Measurements from ENCODE around the gene AGFG1. TPM values are rescaled to one million over a fixed set of nuclear protein-coding genes. Genes with fewer than 3 reads are reported as not detected.
A peak's percentile ranks its signal among the peaks of the same experiment; 100 is the strongest.

Gene AGFG1
- total RNA-seq, 1 donor from 2014 or later, result 57.8 TPM

DNA sequence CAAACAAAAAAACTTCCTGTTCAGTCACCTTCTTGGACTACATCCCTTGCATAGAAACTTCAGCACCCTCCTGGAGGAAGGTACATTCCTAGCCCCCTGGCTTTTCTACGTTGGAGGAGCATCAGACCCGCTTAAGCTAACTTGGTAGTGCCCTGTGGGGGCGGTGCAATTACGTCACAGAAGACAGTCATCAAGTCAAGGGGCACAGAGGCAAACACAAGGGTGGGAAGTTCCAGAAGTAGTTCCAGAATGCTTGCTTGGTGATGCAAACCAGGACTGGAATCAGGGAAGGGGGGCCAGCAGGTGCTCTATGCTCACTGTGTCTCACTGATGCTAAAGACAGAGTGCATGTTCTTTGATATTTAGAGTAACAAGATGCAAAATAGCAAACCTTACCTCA is 15.2 kb upstream of the AGFG1 start:
- ATAC-seq, result no peak

DNA sequence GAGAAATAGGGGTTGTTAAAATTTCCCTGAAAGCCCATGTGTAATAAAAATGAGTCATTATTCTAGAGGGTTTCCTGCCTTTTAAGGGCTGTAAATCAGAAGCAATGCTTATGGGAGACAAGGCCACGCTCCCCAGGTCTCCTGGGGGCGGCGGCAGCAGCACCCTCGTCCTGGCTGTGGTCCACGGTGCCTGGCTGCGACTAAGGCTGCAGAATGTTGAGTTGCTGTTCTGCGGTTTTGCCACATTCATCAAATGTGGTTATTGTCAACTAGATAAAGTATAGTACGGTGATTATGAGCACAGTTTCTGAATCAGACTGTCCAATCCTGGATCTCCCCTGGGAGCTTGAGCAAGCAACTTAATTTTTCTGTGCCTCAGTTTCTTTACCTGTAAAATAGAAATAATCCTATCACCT is 11.9 kb upstream of the AGFG1 start:
- no peak for ATAC-seq
- DNase-seq (ENCODE audit: missing footprints), result no peak
- intact Hi-C loops (cut with DNase I), result no loop called here

More for the DNA sequence above, 15.2 kb upstream of the AGFG1 start:
- DNase-seq (ENCODE audit: missing footprints), result no peak
- intact Hi-C loops (cut with DNase I), result no loop called here

DNA sequence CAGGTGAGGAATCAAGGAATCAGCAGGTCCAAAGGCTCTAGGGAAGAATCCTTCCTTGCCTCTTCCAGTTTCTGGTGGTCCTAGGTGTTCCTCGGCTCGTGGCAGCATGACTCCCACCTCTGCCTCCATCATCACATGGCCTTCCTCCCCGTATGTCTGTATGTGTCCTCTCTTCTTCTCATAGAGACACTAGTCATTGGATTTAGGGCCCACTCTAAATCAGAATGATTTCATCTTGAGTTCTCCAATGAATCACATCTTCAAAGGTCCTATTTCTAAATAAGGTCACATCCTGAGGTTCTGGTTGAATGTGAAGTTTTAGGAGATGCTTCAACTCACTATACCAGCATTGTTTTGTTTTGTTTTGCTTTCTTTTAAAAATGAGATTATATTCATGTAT is 11.1 kb upstream of the AGFG1 start:
- DNase-seq (ENCODE audit: missing footprints) (no peak), ATAC-seq (no peak)
- intact Hi-C loops (cut with DNase I), result no loop called here

DNA sequence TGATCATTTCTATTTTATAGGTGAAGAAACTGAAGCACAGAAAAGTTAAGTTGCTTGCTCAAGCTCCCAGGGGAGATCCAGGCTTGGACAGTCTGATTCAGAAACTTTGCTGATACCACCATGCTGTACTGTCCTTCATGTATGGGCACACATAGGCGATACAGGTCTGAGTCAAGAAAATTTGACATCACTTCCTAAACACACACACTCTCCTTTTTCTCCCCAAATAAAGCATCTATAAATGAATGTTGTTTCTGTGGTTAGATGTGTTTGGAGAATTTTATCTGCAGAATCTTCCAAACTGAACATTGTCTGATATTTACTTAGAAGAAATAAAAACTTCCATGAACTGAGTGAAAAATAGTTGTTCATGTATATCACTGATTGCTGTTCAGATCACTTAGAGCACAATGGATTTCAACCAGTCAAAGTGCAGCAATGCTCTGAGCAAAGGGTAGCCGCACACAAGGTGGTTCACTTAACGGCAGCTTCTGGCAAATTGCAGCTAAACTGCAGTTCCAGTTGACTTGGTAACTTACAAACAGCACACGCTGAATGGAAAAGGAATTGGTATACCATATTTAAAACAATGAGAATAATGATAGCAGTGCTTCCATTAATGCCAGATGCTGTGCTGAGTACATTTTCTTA is 10.0 kb upstream of the AGFG1 start:
- no peak for DNase-seq (ENCODE audit: missing footprints)
- no peak for ATAC-seq
- intact Hi-C loops (cut with DNase I), result no loop called here

DNA sequence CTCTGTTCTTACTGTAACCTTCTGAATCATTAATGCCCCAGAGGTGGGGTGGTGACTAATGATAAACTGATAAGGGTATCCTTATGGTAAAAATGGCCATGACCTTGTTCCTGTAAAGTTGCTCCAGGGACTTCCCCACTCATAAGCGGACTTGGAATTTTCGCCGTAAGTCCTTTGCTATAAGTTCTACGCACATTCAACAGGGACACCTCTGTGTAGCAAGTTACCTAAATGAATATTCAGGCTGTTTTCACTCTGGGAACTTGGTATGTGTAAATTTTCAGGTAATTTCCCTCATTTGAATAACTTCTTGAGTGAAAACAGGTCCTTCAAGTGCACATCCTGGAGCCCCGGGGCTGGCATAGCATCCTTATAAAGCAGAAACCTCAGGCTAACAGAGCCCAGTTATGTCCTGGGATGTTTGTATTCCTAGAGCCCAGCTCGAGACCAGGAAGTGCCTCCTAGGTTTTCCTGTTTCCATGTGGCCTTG is 9.4 kb upstream of the AGFG1 start:
- ATAC-seq, result no peak
- intact Hi-C loops (cut with DNase I), result no loop called here
- no peak for DNase-seq (ENCODE audit: missing footprints)

DNA sequence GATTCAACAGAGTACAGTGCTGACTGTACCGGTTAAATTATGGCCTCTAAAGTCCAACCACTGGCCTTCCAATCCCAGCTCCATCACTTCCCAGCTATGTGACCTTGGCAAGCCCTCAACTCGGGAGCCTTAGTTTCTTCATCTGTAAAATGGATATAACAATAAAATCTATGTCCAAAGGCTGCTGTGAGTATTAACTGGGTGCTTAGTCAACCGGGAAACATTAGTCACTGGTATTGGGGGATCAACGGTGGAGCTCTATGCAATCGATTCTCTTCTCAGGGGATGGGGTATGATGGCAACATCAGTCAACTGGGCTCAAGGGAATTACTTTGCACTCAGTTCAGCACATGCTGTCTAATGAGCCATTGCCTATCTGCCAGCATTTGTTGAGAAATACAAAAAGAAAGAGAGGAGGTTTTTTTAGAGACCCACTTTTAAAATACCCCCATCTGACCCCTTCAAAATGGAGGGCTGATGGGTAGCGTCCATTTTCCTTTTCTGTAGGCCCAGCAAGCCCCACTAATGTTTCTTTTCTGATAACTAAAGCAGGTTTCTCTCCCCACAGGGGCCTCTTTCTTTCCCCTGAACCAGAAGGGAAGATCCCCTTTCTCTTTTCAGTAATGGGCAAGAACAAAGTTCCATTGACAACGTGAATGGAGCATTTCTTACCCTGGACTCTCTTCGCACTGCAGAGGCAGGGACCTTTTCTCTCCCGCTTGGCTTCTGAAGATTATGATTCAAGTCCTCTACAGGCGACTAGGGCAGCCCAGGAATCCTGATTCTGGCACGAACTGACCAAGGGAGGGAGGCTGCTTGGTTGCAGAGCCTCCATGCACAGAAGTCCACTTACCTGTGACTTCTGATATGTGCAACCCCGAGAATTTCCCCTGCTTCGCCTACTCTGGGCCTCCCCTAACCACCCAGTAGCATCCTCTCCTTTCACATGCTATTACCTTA is 8.7 kb upstream of the AGFG1 start:
- ATAC-seq, result no peak
- intact Hi-C loops (cut with DNase I), result no loop called here
- DNase-seq (ENCODE audit: missing footprints), result no peak

DNA sequence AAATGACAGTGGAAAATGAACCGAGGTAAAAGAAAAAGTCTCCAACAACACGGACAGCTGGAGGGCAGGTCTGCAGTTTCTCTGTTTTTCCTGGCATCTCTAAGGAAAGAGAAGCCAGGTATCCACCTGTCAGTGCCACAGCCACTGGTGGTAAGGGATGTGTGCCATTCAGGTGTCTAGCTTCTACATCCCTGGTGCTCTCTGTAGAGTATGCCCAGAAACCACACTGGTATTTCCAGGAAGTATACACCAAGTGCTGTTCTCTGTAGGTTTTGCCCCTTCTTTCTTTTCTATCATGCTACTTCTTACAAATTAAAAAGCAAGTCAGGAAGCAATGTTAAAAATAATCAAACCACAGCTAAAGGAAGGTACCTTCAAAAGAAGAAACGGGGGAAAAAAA is 7.6 kb upstream of the AGFG1 start:
- ATAC-seq, result no peak
- intact Hi-C loops (cut with DNase I), result no loop called here
- no peak for DNase-seq (ENCODE audit: missing footprints)

DNA sequence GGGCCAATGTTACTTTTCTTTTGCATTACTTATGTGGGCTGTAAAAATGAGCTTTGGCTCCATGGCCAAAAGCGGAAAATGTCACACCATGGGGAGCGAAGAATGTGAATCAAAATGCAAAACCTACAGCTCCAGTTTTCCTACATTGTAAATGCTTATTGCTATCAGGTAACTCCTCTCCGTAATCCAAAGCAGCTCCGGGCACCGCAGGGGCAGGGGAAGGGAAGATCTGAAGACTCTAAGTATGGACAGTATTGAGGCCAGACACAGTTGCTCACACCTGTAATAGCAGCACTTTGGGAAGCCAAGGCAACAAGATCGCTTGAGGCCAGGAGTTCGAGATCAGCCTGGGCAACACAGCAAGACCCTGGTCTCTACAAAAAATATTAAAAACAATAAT is 7.1 kb upstream of the AGFG1 start:
- no peak for ATAC-seq
- intact Hi-C loops (cut with DNase I), result no loop called here
- DNase-seq (ENCODE audit: missing footprints), result no peak

DNA sequence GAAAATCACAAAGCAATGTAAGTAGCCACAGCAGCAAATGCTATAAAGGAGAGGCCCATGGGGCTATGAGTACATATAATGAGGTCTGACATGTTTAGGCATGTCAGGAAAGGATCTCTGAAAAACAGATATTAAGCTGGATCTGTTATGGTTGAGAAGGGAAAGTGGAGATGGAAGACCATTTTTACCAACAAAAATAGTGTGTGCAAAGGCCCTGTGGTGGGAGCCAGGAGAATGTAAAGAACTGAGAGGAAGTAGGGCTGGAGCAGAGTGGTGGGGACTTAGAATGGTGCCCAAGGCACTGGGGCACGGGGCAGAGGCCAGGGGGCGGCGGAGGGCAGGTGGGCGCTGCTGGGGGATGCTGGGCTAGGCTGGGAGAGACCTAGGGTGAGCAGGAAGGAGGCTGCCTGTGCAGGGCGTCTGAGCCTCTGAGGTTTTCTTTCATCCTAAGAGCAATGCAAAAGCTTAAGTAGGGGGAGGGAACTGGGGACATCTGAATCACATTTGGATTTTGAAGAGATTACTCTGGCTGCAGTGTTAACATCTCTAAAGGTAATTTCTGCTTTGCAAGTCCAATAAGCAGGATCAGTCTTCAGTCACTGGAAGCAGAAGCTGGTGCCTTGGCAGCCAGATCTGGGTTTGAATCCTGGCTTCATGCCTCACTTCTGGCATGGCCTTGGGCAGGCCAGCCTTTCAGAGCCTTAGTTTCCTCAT is 4.9 kb upstream of the AGFG1 start:
- no peak for ATAC-seq
- DNase-seq (ENCODE audit: missing footprints), result no peak
- intact Hi-C loops (cut with DNase I), result no loop called here

DNA sequence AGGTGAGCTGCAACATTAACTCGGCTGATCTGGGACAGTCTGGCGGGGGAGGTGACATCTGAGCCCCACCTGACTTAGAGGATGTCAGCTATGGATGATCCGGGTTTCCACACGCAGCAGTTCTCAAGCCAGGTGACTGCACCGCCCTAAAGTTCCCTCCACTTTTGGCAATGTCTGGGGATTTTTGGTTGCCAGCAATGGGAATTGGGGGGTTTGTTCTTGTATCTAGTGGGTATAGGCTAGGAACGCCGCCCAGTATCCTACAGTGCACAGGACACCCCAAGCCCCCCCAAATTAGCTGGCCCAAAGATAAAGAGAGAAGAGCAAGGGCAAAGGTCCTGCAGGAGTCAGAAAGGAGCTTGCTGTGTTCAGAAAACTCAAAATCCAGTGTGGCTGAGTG is 544 bp upstream of the AGFG1 start:
- intact Hi-C loops (cut with DNase I), result loop anchor here (2.0 to 5.0 kb wide), 2 partner anchors 65 to 296 kb away; no protein-coding TSS in a partner anchor

DNA sequence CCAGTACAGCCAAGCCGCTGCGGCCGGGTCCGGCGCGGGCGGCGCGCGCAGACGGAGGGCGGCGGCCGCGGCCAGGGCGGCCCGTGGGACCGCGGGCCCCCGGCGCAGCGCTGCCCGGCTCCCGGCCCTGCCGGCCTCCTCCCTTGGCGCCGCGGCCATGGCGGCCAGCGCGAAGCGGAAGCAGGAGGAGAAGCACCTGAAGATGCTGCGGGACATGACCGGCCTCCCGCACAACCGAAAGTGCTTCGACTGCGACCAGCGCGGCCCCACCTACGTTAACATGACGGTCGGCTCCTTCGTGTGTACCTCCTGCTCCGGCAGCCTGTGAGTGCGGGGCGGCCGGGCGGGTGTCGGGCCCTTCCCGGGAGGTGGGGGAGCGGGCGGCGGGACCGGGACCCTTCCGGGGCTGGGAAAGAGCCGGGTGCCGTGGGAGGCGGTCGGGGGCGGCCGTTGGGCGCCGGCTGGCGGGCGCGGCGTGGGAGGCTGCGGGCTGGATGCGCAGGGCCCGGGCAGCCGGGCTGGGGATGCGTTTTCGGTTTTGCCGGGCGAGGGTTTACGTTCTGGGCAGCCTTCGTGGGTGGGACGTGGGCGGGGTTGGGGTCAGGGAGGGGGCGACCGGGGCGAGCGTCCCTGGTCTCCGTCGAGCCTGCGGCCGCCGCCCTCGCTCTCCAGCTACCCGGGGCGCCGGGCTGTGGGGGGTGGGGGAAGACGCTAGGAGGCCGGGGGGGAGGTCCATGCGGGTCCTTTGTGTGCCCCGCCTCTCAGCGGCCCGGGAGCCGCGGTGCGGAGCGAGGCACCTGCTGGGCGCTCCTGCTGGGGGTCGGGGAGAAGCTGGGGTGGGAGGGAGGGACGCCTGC is 537 bp downstream of the AGFG1 start:
- ATAC-seq (peak; percentile 69), DNase-seq (ENCODE audit: missing footprints) (peak; percentile 82)
- intact Hi-C loops (cut with DNase I), result loop anchor here (5.0 kb wide), 1 partner anchor 295 kb away; no protein-coding TSS in a partner anchor

More for the DNA sequence above, 544 bp upstream of the AGFG1 start:
- DNase-seq (ENCODE audit: missing footprints) (no peak), ATAC-seq (no peak)

DNA sequence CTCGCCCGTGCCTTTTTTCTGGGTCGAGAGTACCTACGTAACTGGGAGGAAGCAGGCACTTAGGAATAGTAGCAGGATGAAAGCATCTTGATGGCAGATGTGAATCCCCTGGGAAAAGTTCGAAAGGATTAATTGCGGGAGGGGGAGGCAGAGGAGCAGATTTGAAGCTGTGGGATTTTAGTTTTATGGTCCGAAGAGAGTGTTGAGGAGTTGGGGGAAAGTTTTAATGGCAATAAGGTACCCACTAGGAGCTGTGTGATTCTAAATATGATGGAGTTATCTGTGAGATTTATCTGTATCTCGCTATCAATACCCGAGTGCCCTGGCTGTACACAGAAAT is 1.1 kb downstream of the AGFG1 start:
- intact Hi-C loops (cut with DNase I), result loop anchor here (5.0 kb wide), 1 partner anchor 294 kb away; no protein-coding TSS in a partner anchor
- no peak for ATAC-seq
- DNase-seq (ENCODE audit: missing footprints), result no peak

DNA sequence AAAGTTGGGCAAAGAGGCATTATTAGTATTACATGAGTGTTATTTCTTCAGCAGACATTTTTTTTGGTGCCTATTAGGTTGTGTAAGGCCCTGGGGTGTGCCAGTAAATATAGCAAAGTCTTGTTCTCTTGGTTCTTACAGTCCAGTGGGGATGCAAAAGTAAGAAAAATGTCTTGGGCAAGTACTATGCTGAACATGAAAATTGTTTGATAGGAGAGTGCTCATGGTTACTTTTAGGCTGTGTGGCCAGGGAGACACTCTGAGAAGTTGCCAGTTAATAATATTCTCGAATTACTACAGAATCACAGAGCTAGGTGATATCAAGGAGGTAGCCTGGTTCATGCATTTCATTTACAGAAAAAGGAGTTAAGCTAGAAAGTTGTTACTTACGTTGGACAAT is 1.9 kb downstream of the AGFG1 start:
- DNase-seq (ENCODE audit: missing footprints) (no peak), ATAC-seq (no peak)
- intact Hi-C loops (cut with DNase I), result loop anchor here (5.0 kb wide), 1 partner anchor 293 kb away; no protein-coding TSS in a partner anchor

DNA sequence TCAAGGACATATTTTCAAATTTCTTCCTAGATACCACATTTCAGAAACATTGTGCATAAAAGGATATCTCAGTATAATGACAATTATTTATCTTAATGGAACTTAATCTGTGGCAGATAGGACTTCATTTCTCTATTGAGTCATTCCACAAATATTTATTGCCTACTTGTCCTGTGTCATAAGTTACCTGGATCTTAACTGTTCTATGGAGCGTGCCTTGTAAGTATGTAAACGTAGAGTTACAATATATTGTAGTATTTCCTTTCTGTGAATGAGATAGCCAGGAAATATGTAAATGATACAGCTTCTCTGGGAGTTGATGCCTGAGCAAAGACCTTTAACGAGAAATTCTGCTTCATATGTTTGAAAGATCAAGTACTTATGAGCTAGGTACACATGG is 2.5 kb downstream of the AGFG1 start:
- intact Hi-C loops (cut with DNase I), result loop anchor here (5.0 kb wide), 1 partner anchor 293 kb away; no protein-coding TSS in a partner anchor
- ATAC-seq (no peak), DNase-seq (ENCODE audit: missing footprints) (no peak)

DNA sequence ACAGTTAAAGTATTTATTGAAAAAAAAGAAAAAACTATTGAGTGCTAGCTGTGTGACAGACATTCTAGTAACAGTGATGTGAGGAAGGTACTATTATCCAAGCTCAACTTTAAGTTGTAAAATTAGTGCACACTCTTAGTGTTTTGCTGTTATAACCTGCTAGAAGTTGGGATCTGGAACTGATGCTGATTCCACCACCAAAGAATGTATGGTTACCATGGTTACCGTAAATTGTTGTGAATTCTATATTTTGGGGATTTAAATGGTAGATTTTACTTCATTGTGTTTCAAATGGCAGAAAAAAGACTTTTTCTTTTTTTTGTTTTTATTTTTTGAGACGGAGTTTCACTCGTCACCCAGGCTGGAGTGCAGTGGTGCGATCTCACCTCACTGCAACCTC is 5.3 kb downstream of the AGFG1 start:
- DNase-seq (ENCODE audit: missing footprints), result no peak
- intact Hi-C loops (cut with DNase I), result loop anchor here (5.0 kb wide), 1 partner anchor 35 kb away; no protein-coding TSS in a partner anchor
- ATAC-seq, result no peak

DNA sequence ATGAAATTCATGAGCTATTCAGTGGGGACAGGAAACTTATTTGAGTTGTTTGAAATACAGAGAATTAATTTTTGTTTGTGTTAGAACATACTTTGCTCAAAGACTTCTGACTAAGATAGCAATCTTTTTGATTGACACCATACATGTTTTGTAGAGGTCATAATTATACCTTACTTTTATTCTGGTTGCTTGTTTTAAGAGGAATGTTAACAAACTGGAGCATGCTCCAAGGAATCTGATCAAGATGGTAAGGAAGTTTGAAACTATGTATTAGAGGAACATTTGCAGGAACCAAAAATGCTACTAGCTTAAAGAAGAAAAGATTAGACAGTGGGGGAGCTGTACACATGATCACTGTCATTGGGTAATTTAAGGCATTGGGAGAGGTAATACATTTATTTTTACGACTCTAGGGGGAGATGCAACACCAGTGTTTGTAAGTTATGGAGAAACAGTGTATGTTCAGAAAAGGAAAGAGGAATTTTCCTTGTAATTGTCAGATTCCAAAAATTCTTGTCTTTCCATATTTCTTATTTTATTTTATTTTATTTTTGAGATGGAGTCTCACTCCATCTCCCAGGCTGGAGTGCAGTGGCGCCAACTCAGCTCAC is 8.0 kb downstream of the AGFG1 start:
- no peak for DNase-seq (ENCODE audit: missing footprints)
- intact Hi-C loops (cut with DNase I), result loop anchor here (5.0 kb wide), 1 partner anchor 32 kb away; no protein-coding TSS in a partner anchor
- ATAC-seq, result peak; percentile 65

DNA sequence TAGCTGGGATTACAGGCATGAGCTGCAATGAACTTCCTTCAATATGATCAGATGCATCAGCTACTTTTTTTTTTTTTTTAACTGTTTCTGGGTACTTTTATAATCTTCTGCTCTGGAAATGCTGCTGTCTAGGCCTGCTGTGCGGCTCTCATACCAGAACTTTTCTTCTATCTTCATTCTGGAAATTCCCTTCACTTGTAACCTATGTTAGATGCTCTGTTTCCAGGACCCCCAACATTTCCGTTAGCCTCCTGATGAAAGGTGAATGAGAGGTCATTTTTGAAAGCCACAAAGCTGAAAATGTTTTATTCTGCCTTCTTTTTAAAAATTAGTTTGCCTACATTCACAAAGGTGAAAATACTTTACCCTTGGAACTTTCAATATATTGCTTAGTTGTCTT is 8.6 kb downstream of the AGFG1 start:
- ATAC-seq (no peak), DNase-seq (ENCODE audit: missing footprints) (no peak)
- intact Hi-C loops (cut with DNase I), result no loop called here

All from Right ventricle myocardium inferior (tissue), 1 donor.